Hindlimb muscle (tissue), 1 donor: ENCODE measurements around the gene NGEF. TPM values are rescaled to one million over a fixed set of nuclear protein-coding genes. Genes with fewer than 3 reads are reported as not detected.

Experiments
- polyA plus RNA-seq: library from polyadenylated mRNA; unstranded; fragments of 120-200 nt; gene quantifications from one replicate; pipeline ENCODE4 v1.2.1, GENCODE V29; 2013; ENCODE audit not compliant: insufficient read length

Gene NGEF
- polyA plus RNA-seq, 1 donor = 0.56 TPM

Other genes starting within 250 kb of the NGEF start
- gene KCNJ13, start 236.7 kb downstream of the NGEF start, polyA plus RNA-seq = 0.26 TPM
- 1.9 TPM for gene SNORC, start 143.0 kb downstream of the NGEF start, polyA plus RNA-seq
- gene NEU2, start 19.4 kb upstream of the NGEF start, polyA plus RNA-seq = not detected
- gene INPP5D, start 47.1 kb upstream of the NGEF start, polyA plus RNA-seq = 8.9 TPM
- 18.9 TPM for gene ATG16L1, start 238.4 kb upstream of the NGEF start, polyA plus RNA-seq